Islet of Langerhans (tissue), 1 donor: ENCODE measurements around the gene CRLF2.
"Not testable (repeated sequence)": the region's sequence is repeated elsewhere in the genome, so short reads cannot be mapped to it uniquely, and the experiment has no call there.

Experiments
- FAIRE-seq: peaks from one replicate; lab custom pipeline; 2011; peaks lifted over from hg19 to GRCh38; lab: Jason Lieb, UNC

Gene CRLF2

GRCh38 chrX:1212532-1212931 lies at the start of gene CRLF2:
CRLF2 (minus strand) TSS chrX:1212649; CDS start chrX:1212634, 15 bp downstream.
- FAIRE-seq = no peak

- FAIRE-seq = not testable (repeated sequence)
Measured at GRCh38 chrX:1261771-1262170, 49.3 kb upstream of the CRLF2 start.

- FAIRE-seq = no peak
Measured at GRCh38 chrX:1261285-1261684, 48.8 kb upstream of the CRLF2 start.

- FAIRE-seq = no peak
Measured at GRCh38 chrX:1252861-1253260, 40.4 kb upstream of the CRLF2 start.

- no peak for FAIRE-seq
Measured at GRCh38 chrX:1249101-1249887, 36.8 kb upstream of the CRLF2 start.

- FAIRE-seq = no peak
Measured at GRCh38 chrX:1248331-1249061, 36.0 kb upstream of the CRLF2 start.

GRCh38 chrX:1246816-1247215 lies 34.4 kb upstream of the CRLF2 start:
- FAIRE-seq = no peak

GRCh38 chrX:1244164-1245076 lies 32.0 kb upstream of the CRLF2 start:
- no peak for FAIRE-seq

- no peak for FAIRE-seq
Measured at GRCh38 chrX:1242891-1243402, 30.5 kb upstream of the CRLF2 start.

- not testable (repeated sequence) for FAIRE-seq
Measured at GRCh38 chrX:1240551-1240950, 28.1 kb upstream of the CRLF2 start.

- FAIRE-seq = no peak
Measured at GRCh38 chrX:1239681-1240142, 27.3 kb upstream of the CRLF2 start.

- FAIRE-seq = no peak
Measured at GRCh38 chrX:1231850-1232465, 19.5 kb upstream of the CRLF2 start.

- not testable (repeated sequence) for FAIRE-seq
Measured at GRCh38 chrX:1228101-1228500, 15.7 kb upstream of the CRLF2 start.

- no peak for FAIRE-seq
Measured at GRCh38 chrX:1226249-1226648, 13.8 kb upstream of the CRLF2 start.

GRCh38 chrX:1224954-1225353 lies 12.5 kb upstream of the CRLF2 start:
- FAIRE-seq = no peak

- no peak for FAIRE-seq
Measured at GRCh38 chrX:1223242-1223600, 10.8 kb upstream of the CRLF2 start.

- no peak for FAIRE-seq
Measured at GRCh38 chrX:1222531-1223241, 10.2 kb upstream of the CRLF2 start.

- FAIRE-seq = no peak
Measured at GRCh38 chrX:1221296-1221845, 8.9 kb upstream of the CRLF2 start.

- FAIRE-seq = no peak
Measured at GRCh38 chrX:1218286-1218685, 5.8 kb upstream of the CRLF2 start.

- FAIRE-seq = no peak
Measured at GRCh38 chrX:1215123-1215823, 2.8 kb upstream of the CRLF2 start.
